WTC11 (cell line): ENCODE measurements around the gene GLIPR1L2. TPM values are rescaled to one million over a fixed set of nuclear protein-coding genes. Genes with fewer than 3 reads are reported as not detected.

Source experiments
- ATAC-seq: fragments of 200-7000 bp; cut with Tn5 transposase; 2 replicates; pipeline ENCODE4 v1.10.0; 2021; ENCODE audit warnings: mild to moderate bottlenecking, moderate library complexity
- CTCF ChIA-PET: fragments of 300-600 bp; sonication (Branson Sonifier 250); formaldehyde crosslinking; loops from one replicate; lab custom pipeline; 2021; ENCODE audit warnings: antibody characterized with exemption; lab: Charles Lee
- POLR2A ChIA-PET: fragments of 350-600 bp; sonication (Branson Sonifier 250); formaldehyde crosslinking; loops from one replicate; lab custom pipeline; 2021; ENCODE audit warnings: antibody characterized with exemption; lab: Charles Lee
- DNase-seq: peaks from one replicate; pipeline ENCODE4 v3.0.0; 2021; ENCODE audit warnings: low spot score
- H3K27ac Mint-ChIP-seq: 2 replicates; pipeline ENCODE4 v1.8.0; 2021; ENCODE audit warnings: mixed read lengths
- H3K27me3 Mint-ChIP-seq: 2 replicates; pipeline ENCODE4 v1.8.0; 2021; ENCODE audit warnings: low read depth, mild to moderate bottlenecking, moderate library complexity, mixed read lengths
- H3K36me3 Mint-ChIP-seq: 2 replicates; pipeline ENCODE4 v1.8.0; 2021; ENCODE audit warnings: mixed read lengths
- H3K4me1 Mint-ChIP-seq: 2 replicates; pipeline ENCODE4 v1.8.0; 2022; ENCODE audit warnings: mixed read lengths
- H3K4me3 Mint-ChIP-seq: 2 replicates; pipeline ENCODE4 v1.8.0; 2021; ENCODE audit warnings: mild to moderate bottlenecking, moderate library complexity, mixed read lengths
- H3K9me3 Mint-ChIP-seq: 2 replicates; pipeline ENCODE4 v1.8.0; 2021; ENCODE audit warnings: mixed read lengths
- ATF1 ChIP-seq: sonication (generic); formaldehyde crosslinking; IDR thresholded peaks from 2 replicates; pipeline ENCODE4 v1.8.1; 2023; ENCODE audit warnings: mild to moderate bottlenecking, moderate library complexity, missing genetic modification reagents
- CREM ChIP-seq: sonication (generic); formaldehyde crosslinking; IDR thresholded peaks from 2 replicates; pipeline ENCODE4 v1.8.1; 2022; ENCODE audit warnings: mild to moderate bottlenecking, missing genetic modification reagents, moderate library complexity
- FOXP1 ChIP-seq: sonication (generic); formaldehyde crosslinking; IDR thresholded peaks from 2 replicates; pipeline ENCODE4 v1.8.0; 2022; ENCODE audit warnings: missing genetic modification reagents, mild to moderate bottlenecking, moderate library complexity, borderline replicate concordance
- JAZF1 ChIP-seq: fragments of 250-450 bp; sonication (Bioruptor Pico); IDR thresholded peaks from 2 replicates; pipeline ENCODE4 v1.9.0; 2021; ENCODE audit warnings: moderate library complexity, mild to moderate bottlenecking, inconsistent platforms
- JUN ChIP-seq: sonication (generic); formaldehyde crosslinking; IDR thresholded peaks from 2 replicates; pipeline ENCODE4 v1.8.0; 2023; ENCODE audit warnings: mild to moderate bottlenecking, missing genetic modification reagents
- RORB ChIP-seq: fragments of 250-450 bp; sonication (Bioruptor Pico); IDR thresholded peaks from 2 replicates; pipeline ENCODE4 v1.9.0; 2021; ENCODE audit warnings: mild to moderate bottlenecking
- TEAD1 ChIP-seq: sonication (generic); formaldehyde crosslinking; IDR thresholded peaks from 2 replicates; pipeline ENCODE4 v1.8.0; 2022; ENCODE audit warnings: mild to moderate bottlenecking, missing genetic modification reagents
- ZNF232 ChIP-seq: sonication (generic); formaldehyde crosslinking; IDR thresholded peaks from 2 replicates; pipeline ENCODE4 v1.8.0; 2022; ENCODE audit warnings: mild to moderate bottlenecking, missing genetic modification reagents
- ZNF396 ChIP-seq: fragments of 250-450 bp; sonication (Bioruptor Pico); IDR thresholded peaks from 2 replicates; pipeline ENCODE4 v1.8.0; 2021; ENCODE audit warnings: mild to moderate bottlenecking, moderate library complexity, borderline replicate concordance
- total RNA-seq: library from RNA; stranded (reverse); gene quantifications from 3 replicates; pipeline ENCODE4 v1.2.3, GENCODE V29; 2021
- TF ChIP-seq, protein P1 (sequence below): sonication (generic); formaldehyde crosslinking; IDR thresholded peaks from 2 replicates; pipeline ENCODE4 v1.8.0; 2022; ENCODE audit warnings: mild to moderate bottlenecking, missing genetic modification reagents
- TF ChIP-seq, protein P2 (sequence below): sonication (generic); formaldehyde crosslinking; IDR thresholded peaks from 2 replicates; pipeline ENCODE4 v1.8.1; 2023; ENCODE audit warnings: mild to moderate bottlenecking, missing genetic modification reagents, moderate library complexity
- TF ChIP-seq, protein P3 (sequence below): sonication (generic); formaldehyde crosslinking; IDR thresholded peaks from 2 replicates; pipeline ENCODE4 v1.8.1; 2023; ENCODE audit warnings: mild to moderate bottlenecking, missing genetic modification reagents, borderline replicate concordance
- TF ChIP-seq, protein P4 (sequence below): fragments of 250-450 bp; sonication (Bioruptor Pico); IDR thresholded peaks from 2 replicates; pipeline ENCODE4 v1.8.0; 2021; ENCODE audit warnings: mild to moderate bottlenecking
- TF ChIP-seq, protein P5 (sequence below): sonication (generic); formaldehyde crosslinking; IDR thresholded peaks from 2 replicates; pipeline ENCODE4 v1.8.1; 2023; ENCODE audit warnings: mild to moderate bottlenecking, missing genetic modification reagents
- TF ChIP-seq, protein P6 (sequence below): sonication (generic); formaldehyde crosslinking; IDR thresholded peaks from 2 replicates; pipeline ENCODE4 v1.8.0; 2023; ENCODE audit warnings: missing genetic modification reagents
- TF ChIP-seq, protein P7 (sequence below): sonication (generic); formaldehyde crosslinking; IDR thresholded peaks from 2 replicates; pipeline ENCODE4 v1.8.0; 2022; ENCODE audit warnings: mild to moderate bottlenecking, missing genetic modification reagents
- TF ChIP-seq, protein P8 (sequence below): fragments of 250-450 bp; sonication (Bioruptor Pico); IDR thresholded peaks from 2 replicates; pipeline ENCODE4 v1.9.0; 2021; ENCODE audit warnings: mild to moderate bottlenecking, borderline replicate concordance

GLIPR1L2 gene
- total RNA-seq, 1 experiment from 2014 or later = not detected

DNA sequence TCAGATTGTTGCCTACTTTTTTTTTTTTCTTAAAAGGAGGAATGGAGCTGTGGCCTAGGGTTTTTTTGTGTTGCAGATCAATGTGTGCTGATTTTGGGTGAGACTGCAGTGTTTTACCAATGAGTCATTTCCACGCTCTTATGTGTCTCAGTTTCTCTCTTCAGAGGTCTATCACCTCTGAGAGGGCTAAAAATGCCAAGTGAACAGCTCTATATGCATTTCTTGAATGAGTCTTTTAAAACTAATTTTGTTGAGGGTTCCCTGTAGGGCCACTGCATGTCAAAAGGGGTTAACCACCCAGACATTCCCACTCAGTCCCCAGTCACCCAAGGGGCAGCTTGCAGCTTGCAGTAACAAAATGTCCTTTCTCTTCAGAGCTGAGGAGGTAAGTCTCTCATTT, 24.3 kb upstream of the GLIPR1L2 start:
- TF ChIP-seq, protein P1, sequence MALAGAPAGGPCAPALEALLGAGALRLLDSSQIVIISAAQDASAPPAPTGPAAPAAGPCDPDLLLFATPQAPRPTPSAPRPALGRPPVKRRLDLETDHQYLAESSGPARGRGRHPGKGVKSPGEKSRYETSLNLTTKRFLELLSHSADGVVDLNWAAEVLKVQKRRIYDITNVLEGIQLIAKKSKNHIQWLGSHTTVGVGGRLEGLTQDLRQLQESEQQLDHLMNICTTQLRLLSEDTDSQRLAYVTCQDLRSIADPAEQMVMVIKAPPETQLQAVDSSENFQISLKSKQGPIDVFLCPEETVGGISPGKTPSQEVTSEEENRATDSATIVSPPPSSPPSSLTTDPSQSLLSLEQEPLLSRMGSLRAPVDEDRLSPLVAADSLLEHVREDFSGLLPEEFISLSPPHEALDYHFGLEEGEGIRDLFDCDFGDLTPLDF (CRISPR knock-in tag) = no peak
- TF ChIP-seq, protein P2, sequence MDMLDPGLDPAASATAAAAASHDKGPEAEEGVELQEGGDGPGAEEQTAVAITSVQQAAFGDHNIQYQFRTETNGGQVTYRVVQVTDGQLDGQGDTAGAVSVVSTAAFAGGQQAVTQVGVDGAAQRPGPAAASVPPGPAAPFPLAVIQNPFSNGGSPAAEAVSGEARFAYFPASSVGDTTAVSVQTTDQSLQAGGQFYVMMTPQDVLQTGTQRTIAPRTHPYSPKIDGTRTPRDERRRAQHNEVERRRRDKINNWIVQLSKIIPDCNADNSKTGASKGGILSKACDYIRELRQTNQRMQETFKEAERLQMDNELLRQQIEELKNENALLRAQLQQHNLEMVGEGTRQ (CRISPR knock-in tag) = no peak
- no peak for TF ChIP-seq FOXP1
- TF ChIP-seq, all 79 proteins: peak for 0
- no peak for DNase-seq
- H3K27me3 Mint-ChIP-seq = no peaks in the 10 kb centered on the region

DNA sequence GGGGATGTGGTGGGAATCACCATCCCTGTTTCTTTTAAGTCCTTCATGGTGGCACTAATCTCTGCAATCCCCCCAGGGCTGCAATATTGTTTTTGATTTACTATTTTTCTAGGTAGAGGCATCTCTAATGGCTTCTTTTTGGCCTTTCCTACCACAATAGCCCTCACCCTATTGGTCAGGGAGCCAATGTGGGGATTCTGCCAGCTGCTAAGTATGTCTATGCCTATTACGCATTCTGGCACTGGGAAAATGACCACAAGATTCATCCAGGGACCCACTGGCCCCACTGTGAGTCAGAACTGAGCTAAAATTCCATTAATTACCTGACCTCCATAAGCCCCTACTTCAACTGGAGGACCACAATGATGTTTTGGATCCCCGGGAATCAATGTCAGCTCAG, 15.9 kb upstream of the GLIPR1L2 start:
- no peak overlapping the region for H3K27ac Mint-ChIP-seq
- no peak for DNase-seq
- TF ChIP-seq JAZF1 (no peak), ATF1 (CRISPR knock-in tag) (no peak), TEAD1 (no peak), CREM (no peak), ZNF232 (CRISPR knock-in tag) (no peak), RORB (CRISPR knock-in tag) (no peak), JUN (CRISPR knock-in tag) (no peak), ZNF396 (no peak)
- TF ChIP-seq, protein P3, sequence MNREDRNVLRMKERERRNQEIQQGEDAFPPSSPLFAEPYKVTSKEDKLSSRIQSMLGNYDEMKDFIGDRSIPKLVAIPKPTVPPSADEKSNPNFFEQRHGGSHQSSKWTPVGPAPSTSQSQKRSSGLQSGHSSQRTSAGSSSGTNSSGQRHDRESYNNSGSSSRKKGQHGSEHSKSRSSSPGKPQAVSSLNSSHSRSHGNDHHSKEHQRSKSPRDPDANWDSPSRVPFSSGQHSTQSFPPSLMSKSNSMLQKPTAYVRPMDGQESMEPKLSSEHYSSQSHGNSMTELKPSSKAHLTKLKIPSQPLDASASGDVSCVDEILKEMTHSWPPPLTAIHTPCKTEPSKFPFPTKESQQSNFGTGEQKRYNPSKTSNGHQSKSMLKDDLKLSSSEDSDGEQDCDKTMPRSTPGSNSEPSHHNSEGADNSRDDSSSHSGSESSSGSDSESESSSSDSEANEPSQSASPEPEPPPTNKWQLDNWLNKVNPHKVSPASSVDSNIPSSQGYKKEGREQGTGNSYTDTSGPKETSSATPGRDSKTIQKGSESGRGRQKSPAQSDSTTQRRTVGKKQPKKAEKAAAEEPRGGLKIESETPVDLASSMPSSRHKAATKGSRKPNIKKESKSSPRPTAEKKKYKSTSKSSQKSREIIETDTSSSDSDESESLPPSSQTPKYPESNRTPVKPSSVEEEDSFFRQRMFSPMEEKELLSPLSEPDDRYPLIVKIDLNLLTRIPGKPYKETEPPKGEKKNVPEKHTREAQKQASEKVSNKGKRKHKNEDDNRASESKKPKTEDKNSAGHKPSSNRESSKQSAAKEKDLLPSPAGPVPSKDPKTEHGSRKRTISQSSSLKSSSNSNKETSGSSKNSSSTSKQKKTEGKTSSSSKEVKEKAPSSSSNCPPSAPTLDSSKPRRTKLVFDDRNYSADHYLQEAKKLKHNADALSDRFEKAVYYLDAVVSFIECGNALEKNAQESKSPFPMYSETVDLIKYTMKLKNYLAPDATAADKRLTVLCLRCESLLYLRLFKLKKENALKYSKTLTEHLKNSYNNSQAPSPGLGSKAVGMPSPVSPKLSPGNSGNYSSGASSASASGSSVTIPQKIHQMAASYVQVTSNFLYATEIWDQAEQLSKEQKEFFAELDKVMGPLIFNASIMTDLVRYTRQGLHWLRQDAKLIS (CRISPR knock-in tag) = no peak
- TF ChIP-seq, protein P4, sequence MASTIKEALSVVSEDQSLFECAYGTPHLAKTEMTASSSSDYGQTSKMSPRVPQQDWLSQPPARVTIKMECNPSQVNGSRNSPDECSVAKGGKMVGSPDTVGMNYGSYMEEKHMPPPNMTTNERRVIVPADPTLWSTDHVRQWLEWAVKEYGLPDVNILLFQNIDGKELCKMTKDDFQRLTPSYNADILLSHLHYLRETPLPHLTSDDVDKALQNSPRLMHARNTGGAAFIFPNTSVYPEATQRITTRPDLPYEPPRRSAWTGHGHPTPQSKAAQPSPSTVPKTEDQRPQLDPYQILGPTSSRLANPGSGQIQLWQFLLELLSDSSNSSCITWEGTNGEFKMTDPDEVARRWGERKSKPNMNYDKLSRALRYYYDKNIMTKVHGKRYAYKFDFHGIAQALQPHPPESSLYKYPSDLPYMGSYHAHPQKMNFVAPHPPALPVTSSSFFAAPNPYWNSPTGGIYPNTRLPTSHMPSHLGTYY (CRISPR knock-in tag) = no peak
- TF ChIP-seq, protein P5, sequence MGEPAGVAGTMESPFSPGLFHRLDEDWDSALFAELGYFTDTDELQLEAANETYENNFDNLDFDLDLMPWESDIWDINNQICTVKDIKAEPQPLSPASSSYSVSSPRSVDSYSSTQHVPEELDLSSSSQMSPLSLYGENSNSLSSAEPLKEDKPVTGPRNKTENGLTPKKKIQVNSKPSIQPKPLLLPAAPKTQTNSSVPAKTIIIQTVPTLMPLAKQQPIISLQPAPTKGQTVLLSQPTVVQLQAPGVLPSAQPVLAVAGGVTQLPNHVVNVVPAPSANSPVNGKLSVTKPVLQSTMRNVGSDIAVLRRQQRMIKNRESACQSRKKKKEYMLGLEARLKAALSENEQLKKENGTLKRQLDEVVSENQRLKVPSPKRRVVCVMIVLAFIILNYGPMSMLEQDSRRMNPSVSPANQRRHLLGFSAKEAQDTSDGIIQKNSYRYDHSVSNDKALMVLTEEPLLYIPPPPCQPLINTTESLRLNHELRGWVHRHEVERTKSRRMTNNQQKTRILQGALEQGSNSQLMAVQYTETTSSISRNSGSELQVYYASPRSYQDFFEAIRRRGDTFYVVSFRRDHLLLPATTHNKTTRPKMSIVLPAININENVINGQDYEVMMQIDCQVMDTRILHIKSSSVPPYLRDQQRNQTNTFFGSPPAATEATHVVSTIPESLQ (CRISPR knock-in tag) = no peak
- TF ChIP-seq, protein P6, sequence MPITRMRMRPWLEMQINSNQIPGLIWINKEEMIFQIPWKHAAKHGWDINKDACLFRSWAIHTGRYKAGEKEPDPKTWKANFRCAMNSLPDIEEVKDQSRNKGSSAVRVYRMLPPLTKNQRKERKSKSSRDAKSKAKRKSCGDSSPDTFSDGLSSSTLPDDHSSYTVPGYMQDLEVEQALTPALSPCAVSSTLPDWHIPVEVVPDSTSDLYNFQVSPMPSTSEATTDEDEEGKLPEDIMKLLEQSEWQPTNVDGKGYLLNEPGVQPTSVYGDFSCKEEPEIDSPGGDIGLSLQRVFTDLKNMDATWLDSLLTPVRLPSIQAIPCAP (CRISPR knock-in tag) = no peak
- TF ChIP-seq, protein P7, sequence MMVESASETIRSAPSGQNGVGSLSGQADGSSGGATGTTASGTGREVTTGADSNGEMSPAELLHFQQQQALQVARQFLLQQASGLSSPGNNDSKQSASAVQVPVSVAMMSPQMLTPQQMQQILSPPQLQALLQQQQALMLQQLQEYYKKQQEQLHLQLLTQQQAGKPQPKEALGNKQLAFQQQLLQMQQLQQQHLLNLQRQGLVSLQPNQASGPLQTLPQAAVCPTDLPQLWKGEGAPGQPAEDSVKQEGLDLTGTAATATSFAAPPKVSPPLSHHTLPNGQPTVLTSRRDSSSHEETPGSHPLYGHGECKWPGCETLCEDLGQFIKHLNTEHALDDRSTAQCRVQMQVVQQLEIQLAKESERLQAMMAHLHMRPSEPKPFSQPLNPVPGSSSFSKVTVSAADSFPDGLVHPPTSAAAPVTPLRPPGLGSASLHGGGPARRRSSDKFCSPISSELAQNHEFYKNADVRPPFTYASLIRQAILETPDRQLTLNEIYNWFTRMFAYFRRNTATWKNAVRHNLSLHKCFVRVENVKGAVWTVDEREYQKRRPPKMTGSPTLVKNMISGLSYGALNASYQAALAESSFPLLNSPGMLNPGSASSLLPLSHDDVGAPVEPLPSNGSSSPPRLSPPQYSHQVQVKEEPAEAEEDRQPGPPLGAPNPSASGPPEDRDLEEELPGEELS (CRISPR knock-in tag) = no peak
- TF ChIP-seq, protein P8, sequence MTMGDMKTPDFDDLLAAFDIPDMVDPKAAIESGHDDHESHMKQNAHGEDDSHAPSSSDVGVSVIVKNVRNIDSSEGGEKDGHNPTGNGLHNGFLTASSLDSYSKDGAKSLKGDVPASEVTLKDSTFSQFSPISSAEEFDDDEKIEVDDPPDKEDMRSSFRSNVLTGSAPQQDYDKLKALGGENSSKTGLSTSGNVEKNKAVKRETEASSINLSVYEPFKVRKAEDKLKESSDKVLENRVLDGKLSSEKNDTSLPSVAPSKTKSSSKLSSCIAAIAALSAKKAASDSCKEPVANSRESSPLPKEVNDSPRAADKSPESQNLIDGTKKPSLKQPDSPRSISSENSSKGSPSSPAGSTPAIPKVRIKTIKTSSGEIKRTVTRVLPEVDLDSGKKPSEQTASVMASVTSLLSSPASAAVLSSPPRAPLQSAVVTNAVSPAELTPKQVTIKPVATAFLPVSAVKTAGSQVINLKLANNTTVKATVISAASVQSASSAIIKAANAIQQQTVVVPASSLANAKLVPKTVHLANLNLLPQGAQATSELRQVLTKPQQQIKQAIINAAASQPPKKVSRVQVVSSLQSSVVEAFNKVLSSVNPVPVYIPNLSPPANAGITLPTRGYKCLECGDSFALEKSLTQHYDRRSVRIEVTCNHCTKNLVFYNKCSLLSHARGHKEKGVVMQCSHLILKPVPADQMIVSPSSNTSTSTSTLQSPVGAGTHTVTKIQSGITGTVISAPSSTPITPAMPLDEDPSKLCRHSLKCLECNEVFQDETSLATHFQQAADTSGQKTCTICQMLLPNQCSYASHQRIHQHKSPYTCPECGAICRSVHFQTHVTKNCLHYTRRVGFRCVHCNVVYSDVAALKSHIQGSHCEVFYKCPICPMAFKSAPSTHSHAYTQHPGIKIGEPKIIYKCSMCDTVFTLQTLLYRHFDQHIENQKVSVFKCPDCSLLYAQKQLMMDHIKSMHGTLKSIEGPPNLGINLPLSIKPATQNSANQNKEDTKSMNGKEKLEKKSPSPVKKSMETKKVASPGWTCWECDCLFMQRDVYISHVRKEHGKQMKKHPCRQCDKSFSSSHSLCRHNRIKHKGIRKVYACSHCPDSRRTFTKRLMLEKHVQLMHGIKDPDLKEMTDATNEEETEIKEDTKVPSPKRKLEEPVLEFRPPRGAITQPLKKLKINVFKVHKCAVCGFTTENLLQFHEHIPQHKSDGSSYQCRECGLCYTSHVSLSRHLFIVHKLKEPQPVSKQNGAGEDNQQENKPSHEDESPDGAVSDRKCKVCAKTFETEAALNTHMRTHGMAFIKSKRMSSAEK = no peak
- TF ChIP-seq, all 79 proteins: peak for 0
- Mint-ChIP-seq H3K4me1 (no peaks in the 10 kb centered on the region), H3K36me3 (peaks cover 6% of the 10 kb centered on the region; the same call in 1 of the 2 replicates), H3K9me3 (peaks cover 28% of the 10 kb centered on the region), H3K4me3 (no peak overlapping the region), H3K27me3 (no peaks in the 10 kb centered on the region)
- no peak for ATAC-seq
- ChIA-PET CTCF (interaction anchor here (1.1 kb wide), 1 partner anchor 16 kb away, joined by 4 read pairs; the partner anchor contains the start of gene GLIPR1L2), POLR2A (no interaction called here)

More for the DNA sequence above, 24.3 kb upstream of the GLIPR1L2 start:
- POLR2A ChIA-PET = no interaction called here
- peaks cover 40% of the 10 kb centered on the region for H3K4me1 Mint-ChIP-seq
- H3K27ac Mint-ChIP-seq = peak overlapping the region; percentile 94
- H3K9me3 Mint-ChIP-seq = peaks cover 17% of the 10 kb centered on the region
- ATAC-seq = peak; percentile 71
- peaks cover 8% of the 10 kb centered on the region for H3K36me3 Mint-ChIP-seq
- peak overlapping the region; percentile 24 for H3K4me3 Mint-ChIP-seq
- CTCF ChIA-PET = interaction anchor here (1.2 to 2.9 kb wide), 3 partner anchors 25 to 119 kb away, joined by 5 to 17 read pairs (median 7); partner anchors contain the start of genes GLIPR1L1 and GLIPR1L2
